Activated naive CD8-positive, alpha-beta T cell treated with anti-CD3 and anti-CD28 coated beads, Interleukin-2, amount 10 ng/mL, durations not matched to agents 7 days and 5 days (primary cell): ENCODE data around the gene RBBP4. TPM values are rescaled to one million over a fixed set of nuclear protein-coding genes. Genes with fewer than 3 reads are reported as not detected.

ENCODE experiments used
- ATAC-seq: fragments of 150-1000 bp; cut with Tn5 transposase; one replicate; pipeline ENCODE4 v1.10.0; 2021; ENCODE audit warnings: low read depth, moderate library complexity
- POLR2A ChIA-PET: fragments of 350-600 bp; sonication (Branson Sonifier 250); formaldehyde crosslinking; loops from one replicate; lab custom pipeline; 2021; ENCODE audit warnings: antibody characterized with exemption; lab: Charles Lee
- DNase-seq: peaks from one replicate; pipeline ENCODE4 v3.0.0; 2021
- H3K27ac Mint-ChIP-seq: one replicate; pipeline ENCODE4 v1.8.0; 2022; ENCODE audit warnings: mild to moderate bottlenecking, mixed read lengths
- H3K27me3 Mint-ChIP-seq: one replicate; pipeline ENCODE4 v1.8.0; 2022; ENCODE audit warnings: mild to moderate bottlenecking, moderate library complexity, mixed read lengths
- H3K36me3 Mint-ChIP-seq: one replicate; pipeline ENCODE4 v1.8.0; 2021; ENCODE audit warnings: mild to moderate bottlenecking, mixed read lengths
- H3K4me1 Mint-ChIP-seq: one replicate; pipeline ENCODE4 v1.8.0; 2021; ENCODE audit warnings: mixed read lengths
- H3K4me3 Mint-ChIP-seq: one replicate; pipeline ENCODE4 v1.8.0; 2022; ENCODE audit warnings: mild to moderate bottlenecking, moderate library complexity, mixed read lengths
- H3K9me3 Mint-ChIP-seq: one replicate; pipeline ENCODE4 v1.8.0; 2021; ENCODE audit warnings: mixed read lengths
- total RNA-seq, 2 experiments: library from RNA; stranded (reverse); gene quantifications; one replicate each; pipeline ENCODE4 v1.2.3, GENCODE V29; 2021

The RBBP4 gene
- total RNA-seq, 2 experiments from 2014 or later: 273 to 280 TPM

GRCh38 chr1:32724678-32725614 is 73.9 kb downstream of the RBBP4 start:
- peak; percentile 61 for ATAC-seq
- H3K4me3 Mint-ChIP-seq: peak overlapping the region; percentile 40
- peak overlapping the region; percentile 58 for H3K27ac Mint-ChIP-seq
- POLR2A ChIA-PET: interaction anchor here (0.6 kb wide), 1 partner anchor 300 kb away, joined by 3 read pairs; no protein-coding TSS in a partner anchor
- H3K9me3 Mint-ChIP-seq: no peaks in the 10 kb centered on the region
- DNase-seq: no peak
- peaks cover 11% of the 10 kb centered on the region for H3K4me1 Mint-ChIP-seq
- no peaks in the 10 kb centered on the region for H3K36me3 Mint-ChIP-seq
- H3K27me3 Mint-ChIP-seq: peaks cover 22% of the 10 kb centered on the region

GRCh38 chr1:32725615-32725982 is 74.6 kb downstream of the RBBP4 start:
- H3K27ac Mint-ChIP-seq: no peak overlapping the region
- no peak for ATAC-seq
- H3K9me3 Mint-ChIP-seq: no peaks in the 10 kb centered on the region
- no peaks in the 10 kb centered on the region for H3K36me3 Mint-ChIP-seq
- no peak for DNase-seq
- H3K4me1 Mint-ChIP-seq: peaks cover 12% of the 10 kb centered on the region
- POLR2A ChIA-PET: interaction anchor here (0.6 kb wide), 1 partner anchor 299 kb away, joined by 3 read pairs; no protein-coding TSS in a partner anchor
- peaks cover 22% of the 10 kb centered on the region for H3K27me3 Mint-ChIP-seq
- H3K4me3 Mint-ChIP-seq: no peak overlapping the region

GRCh38 chr1:32727876-32728275 is 76.9 kb downstream of the RBBP4 start:
- Mint-ChIP-seq H3K27me3 (peaks cover 13% of the 10 kb centered on the region), H3K4me1 (peaks cover 16% of the 10 kb centered on the region), H3K36me3 (no peaks in the 10 kb centered on the region), H3K4me3 (no peak overlapping the region), H3K27ac (no peak overlapping the region), H3K9me3 (no peaks in the 10 kb centered on the region)
- ATAC-seq: no peak
- no peak for DNase-seq
- POLR2A ChIA-PET: interaction anchor here (0.6 to 0.7 kb wide), 2 partner anchors 9 to 707 kb away, joined by 3 read pairs; no protein-coding TSS in a partner anchor

GRCh38 chr1:32728413-32729077 is 77.5 kb downstream of the RBBP4 start:
- Mint-ChIP-seq H3K4me1 (peaks cover 16% of the 10 kb centered on the region), H3K36me3 (no peaks in the 10 kb centered on the region), H3K9me3 (no peaks in the 10 kb centered on the region), H3K4me3 (no peak overlapping the region), H3K27ac (no peak overlapping the region), H3K27me3 (peaks cover 12% of the 10 kb centered on the region)
- POLR2A ChIA-PET: no interaction called here
- no peak for DNase-seq
- ATAC-seq: no peak

GRCh38 chr1:32729254-32730046 is 78.4 kb downstream of the RBBP4 start:
- Mint-ChIP-seq H3K4me1 (peaks cover 16% of the 10 kb centered on the region), H3K9me3 (no peaks in the 10 kb centered on the region), H3K36me3 (no peaks in the 10 kb centered on the region), H3K27me3 (peaks cover 11% of the 10 kb centered on the region), H3K27ac (no peak overlapping the region), H3K4me3 (no peak overlapping the region)
- no peak for DNase-seq
- POLR2A ChIA-PET: no interaction called here
- no peak for ATAC-seq

- H3K27ac Mint-ChIP-seq: no peak overlapping the region
- ATAC-seq: no peak
- no peaks in the 10 kb centered on the region for H3K27me3 Mint-ChIP-seq
- H3K4me3 Mint-ChIP-seq: no peak overlapping the region
- no peaks in the 10 kb centered on the region for H3K9me3 Mint-ChIP-seq
- POLR2A ChIA-PET: no interaction called here
- H3K36me3 Mint-ChIP-seq: no peaks in the 10 kb centered on the region
- DNase-seq: no peak
- peaks cover 6% of the 10 kb centered on the region for H3K4me1 Mint-ChIP-seq
These were observed 82.7 kb downstream of the RBBP4 start for GRCh38 chr1:32733582-32734321.

Other genes starting within 250 kb of the RBBP4 start
- not detected for gene ZBTB8B, start 186.1 kb upstream of the RBBP4 start, total RNA-seq
- gene ZBTB8A, start 111.8 kb upstream of the RBBP4 start, total RNA-seq: under 1 TPM in 1 of 2 experiments, not detected in 1; 0.06 TPM
- 10 to 100 TPM; 57.7 to 61.7 TPM for gene ZBTB8OS, start 658 bp upstream of the RBBP4 start, total RNA-seq
- not detected for gene SYNC, start 51.6 kb downstream of the RBBP4 start, total RNA-seq
- gene YARS1, start 166.2 kb downstream of the RBBP4 start, total RNA-seq: 100 to 1,000 TPM; 180 to 181 TPM
- gene S100PBP, start 166.4 kb downstream of the RBBP4 start, total RNA-seq: 10 to 100 TPM; 75.8 to 78.5 TPM
- gene FNDC5, start 219.7 kb downstream of the RBBP4 start, total RNA-seq: not detected
- under 1 TPM in 1 of 2 experiments, not detected in 1; 0.40 TPM for gene HPCA, start 235.3 kb downstream of the RBBP4 start, total RNA-seq